ENCODE data around the gene BCL11A. TPM values are rescaled to one million over a fixed set of nuclear protein-coding genes. Genes with fewer than 3 reads are reported as not detected.

Gene BCL11A
- total RNA-seq, 2 experiments from 2014 or later, result 0.57 to 0.98 TPM

GRCh38 chr2:60533101-60534051, 20.1 kb downstream of the BCL11A start:
- Mint-ChIP-seq H3K36me3 (ENCODE audit: low read depth) (no peaks in the 10 kb centered on the region), H3K4me3 (no peak overlapping the region), H3K9me3 (ENCODE audit: low read depth) (no peaks in the 10 kb centered on the region), H3K4me1 (peaks cover 26% of the 10 kb centered on the region), H3K27ac (no peak overlapping the region), H3K27me3 (peaks cover 31% of the 10 kb centered on the region)
- ChIA-PET POLR2A (interaction anchor here (0.6 kb wide), 1 partner anchor 1333 kb away, joined by 4 read pairs; no protein-coding TSS in a partner anchor), CTCF (no interaction called here)
- intact Hi-C loops (cut with DNase I, micrococcal nuclease), result no loop called here
- DNase-seq (no peak), ATAC-seq (no peak)

GRCh38 chr2:60532421-60532820, 21.0 kb downstream of the BCL11A start:
- H3K4me1 Mint-ChIP-seq, result peaks cover 22% of the 10 kb centered on the region
- no peaks in the 10 kb centered on the region for H3K36me3 Mint-ChIP-seq (ENCODE audit: low read depth)
- ChIA-PET CTCF (no interaction called here), POLR2A (interaction anchor here (0.6 kb wide), 1 partner anchor 1334 kb away, joined by 4 read pairs; no protein-coding TSS in a partner anchor)
- H3K4me3 Mint-ChIP-seq, result no peak overlapping the region
- H3K27ac Mint-ChIP-seq, result no peak overlapping the region
- ATAC-seq (no peak), DNase-seq (no peak)
- no peaks in the 10 kb centered on the region for H3K9me3 Mint-ChIP-seq (ENCODE audit: low read depth)
- intact Hi-C loops (cut with DNase I, micrococcal nuclease), result no loop called here
- H3K27me3 Mint-ChIP-seq, result peaks cover 34% of the 10 kb centered on the region

GRCh38 chr2:60531701-60532133, 21.7 kb downstream of the BCL11A start:
- H3K27me3 Mint-ChIP-seq, result peaks cover 38% of the 10 kb centered on the region
- DNase-seq (no peak), ATAC-seq (no peak)
- ChIA-PET CTCF (no interaction called here), POLR2A (no interaction called here)
- H3K4me1 Mint-ChIP-seq, result peaks cover 19% of the 10 kb centered on the region
- H3K36me3 Mint-ChIP-seq (ENCODE audit: low read depth), result no peaks in the 10 kb centered on the region
- H3K9me3 Mint-ChIP-seq (ENCODE audit: low read depth), result no peaks in the 10 kb centered on the region
- H3K4me3 Mint-ChIP-seq, result no peak overlapping the region
- no peak overlapping the region for H3K27ac Mint-ChIP-seq
- intact Hi-C loops (cut with DNase I, micrococcal nuclease), result no loop called here

GRCh38 chr2:60530660-60531281, 22.7 kb downstream of the BCL11A start:
- intact Hi-C loops (cut with DNase I, micrococcal nuclease), result no loop called here

GRCh38 chr2:60529785-60530627, 23.4 kb downstream of the BCL11A start:
- H3K4me3 Mint-ChIP-seq, result no peak overlapping the region
- DNase-seq, result no peak
- ChIA-PET CTCF (interaction anchor here (0.6 to 1.8 kb wide), 4 partner anchors 22 to 616 kb away, joined by 3 to 5 read pairs (median 4); no protein-coding TSS in a partner anchor), POLR2A (no interaction called here)
- ATAC-seq, result no peak
- H3K27me3 Mint-ChIP-seq, result peaks cover 33% of the 10 kb centered on the region
- no peaks in the 10 kb centered on the region for H3K36me3 Mint-ChIP-seq (ENCODE audit: low read depth)
- peaks cover 21% of the 10 kb centered on the region for H3K4me1 Mint-ChIP-seq
- intact Hi-C loops (cut with DNase I, micrococcal nuclease), result no loop called here
- no peak overlapping the region for H3K27ac Mint-ChIP-seq
- no peaks in the 10 kb centered on the region for H3K9me3 Mint-ChIP-seq (ENCODE audit: low read depth)

More at GRCh38 chr2:60530660-60531281, 22.7 kb downstream of the BCL11A start:
- no peak overlapping the region for H3K27ac Mint-ChIP-seq
- H3K9me3 Mint-ChIP-seq (ENCODE audit: low read depth), result no peaks in the 10 kb centered on the region
- H3K36me3 Mint-ChIP-seq (ENCODE audit: low read depth), result no peaks in the 10 kb centered on the region
- no peak for ATAC-seq
- ChIA-PET POLR2A (no interaction called here), CTCF (interaction anchor here (0.6 to 0.9 kb wide), 2 partner anchors 9 to 27 kb away, joined by 3 read pairs; no protein-coding TSS in a partner anchor)
- H3K4me3 Mint-ChIP-seq, result no peak overlapping the region
- DNase-seq, result no peak
- H3K27me3 Mint-ChIP-seq, result peaks cover 33% of the 10 kb centered on the region
- H3K4me1 Mint-ChIP-seq, result peaks cover 18% of the 10 kb centered on the region

- ATAC-seq, result no peak
- intact Hi-C loops (cut with DNase I, micrococcal nuclease), result no loop called here
- Mint-ChIP-seq H3K27ac (no peak overlapping the region), H3K36me3 (ENCODE audit: low read depth) (no peaks in the 10 kb centered on the region), H3K27me3 (peaks cover 31% of the 10 kb centered on the region), H3K4me3 (no peak overlapping the region), H3K9me3 (ENCODE audit: low read depth) (no peaks in the 10 kb centered on the region), H3K4me1 (peaks cover 21% of the 10 kb centered on the region)
- ChIA-PET POLR2A (no interaction called here), CTCF (interaction anchor here (0.6 to 1.8 kb wide), 4 partner anchors 21 to 531 kb away, joined by 3 to 5 read pairs (median 4); no protein-coding TSS in a partner anchor)
- no peak for DNase-seq
Measured at GRCh38 chr2:60529136-60529784, 24.2 kb downstream of the BCL11A start.

GRCh38 chr2:60528281-60529020, 25.0 kb downstream of the BCL11A start:
- intact Hi-C loops (cut with DNase I, micrococcal nuclease), result no loop called here
- CTCF ChIA-PET, result interaction anchor here (1.8 kb wide), 1 partner anchor 20 kb away, joined by 5 read pairs; no protein-coding TSS in a partner anchor
- H3K27me3 Mint-ChIP-seq, result peaks cover 31% of the 10 kb centered on the region
- DNase-seq, result no peak
- H3K4me1 Mint-ChIP-seq, result peaks cover 21% of the 10 kb centered on the region
- POLR2A ChIA-PET, result no interaction called here
- no peaks in the 10 kb centered on the region for H3K9me3 Mint-ChIP-seq (ENCODE audit: low read depth)
- ATAC-seq, result no peak
- no peak overlapping the region for H3K4me3 Mint-ChIP-seq
- no peaks in the 10 kb centered on the region for H3K36me3 Mint-ChIP-seq (ENCODE audit: low read depth)
- no peak overlapping the region for H3K27ac Mint-ChIP-seq

GRCh38 chr2:60527762-60528161, 25.7 kb downstream of the BCL11A start:
- ChIA-PET CTCF (no interaction called here), POLR2A (no interaction called here)
- peaks cover 28% of the 10 kb centered on the region for H3K27me3 Mint-ChIP-seq
- ATAC-seq (no peak), DNase-seq (no peak)
- H3K4me1 Mint-ChIP-seq, result peaks cover 21% of the 10 kb centered on the region
- intact Hi-C loops (cut with DNase I, micrococcal nuclease), result no loop called here
- H3K27ac Mint-ChIP-seq, result no peak overlapping the region
- H3K9me3 Mint-ChIP-seq (ENCODE audit: low read depth), result no peaks in the 10 kb centered on the region
- H3K36me3 Mint-ChIP-seq (ENCODE audit: low read depth), result no peaks in the 10 kb centered on the region
- no peak overlapping the region for H3K4me3 Mint-ChIP-seq

GRCh38 chr2:60526623-60527022, 26.8 kb downstream of the BCL11A start:
- H3K36me3 Mint-ChIP-seq (ENCODE audit: low read depth), result no peaks in the 10 kb centered on the region
- POLR2A ChIA-PET, result no interaction called here

GRCh38 chr2:60525899-60526298, 27.6 kb downstream of the BCL11A start:
- POLR2A ChIA-PET, result no interaction called here
- Mint-ChIP-seq H3K9me3 (ENCODE audit: low read depth) (no peaks in the 10 kb centered on the region), H3K27me3 (peaks cover 25% of the 10 kb centered on the region), H3K36me3 (ENCODE audit: low read depth) (no peaks in the 10 kb centered on the region), H3K27ac (no peak overlapping the region), H3K4me3 (no peak overlapping the region), H3K4me1 (peaks cover 15% of the 10 kb centered on the region)
- DNase-seq (no peak), ATAC-seq (no peak)
- CTCF ChIA-PET, result no interaction called here
- intact Hi-C loops (cut with DNase I, micrococcal nuclease), result no loop called here

More at GRCh38 chr2:60526623-60527022, 26.8 kb downstream of the BCL11A start:
- Mint-ChIP-seq H3K27me3 (peaks cover 26% of the 10 kb centered on the region), H3K9me3 (ENCODE audit: low read depth) (no peaks in the 10 kb centered on the region), H3K27ac (no peak overlapping the region), H3K4me1 (peaks cover 17% of the 10 kb centered on the region), H3K4me3 (no peak overlapping the region)
- DNase-seq, result no peak
- intact Hi-C loops (cut with DNase I, micrococcal nuclease), result no loop called here
- CTCF ChIA-PET, result interaction anchor here (0.7 kb wide), 1 partner anchor 13 kb away, joined by 3 read pairs; no protein-coding TSS in a partner anchor
- ATAC-seq, result no peak

Data from activated CD4-positive, alpha-beta T cell treated with anti-CD3 and anti-CD28 coated beads for 36 hours (primary cell).